ENCODE data around the gene CYP19A1.

DNA sequence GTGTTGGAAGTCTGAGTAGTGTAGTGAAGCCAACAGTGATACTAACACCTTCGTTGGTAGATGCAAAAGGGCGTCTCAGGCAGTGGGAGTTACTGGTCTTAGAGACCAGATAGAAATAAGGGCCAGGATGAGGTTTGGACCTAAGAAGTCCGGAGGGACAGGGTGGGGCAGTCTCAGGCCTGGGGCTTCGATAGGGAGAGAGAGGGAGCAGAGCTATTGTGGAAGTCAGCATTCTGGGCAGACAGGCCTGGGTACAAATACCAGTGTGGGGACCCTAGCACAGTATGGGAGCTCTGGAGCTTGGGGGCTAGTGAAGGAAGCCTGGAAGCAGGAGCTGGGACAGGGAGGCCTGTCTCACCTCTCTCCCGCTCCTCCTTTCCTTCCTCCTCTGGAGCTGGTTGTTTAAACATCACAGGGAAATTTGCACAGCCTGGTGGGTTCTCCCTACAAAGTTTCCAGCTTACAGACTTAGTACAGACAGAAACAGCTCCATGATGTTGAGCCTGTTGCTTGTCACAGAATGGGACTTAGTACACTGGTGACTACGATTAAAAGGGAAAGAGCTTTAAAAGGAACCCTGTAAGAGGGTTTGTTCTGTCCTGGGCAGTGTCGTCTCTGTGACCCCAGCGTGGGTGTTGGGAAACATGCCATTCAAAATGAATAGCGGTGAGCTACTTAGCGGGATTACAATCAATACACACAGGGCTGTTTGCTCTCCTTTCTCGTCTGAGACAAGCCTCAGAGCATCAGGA, 167.3 kb downstream of the CYP19A1 start:
- TF ChIP-seq EGR1 (IDR thresholded peaks at IDR 0.05; ENCODE audit: low read depth in 2 of 2), result no peak
- TF ChIP-seq, protein P1, sequence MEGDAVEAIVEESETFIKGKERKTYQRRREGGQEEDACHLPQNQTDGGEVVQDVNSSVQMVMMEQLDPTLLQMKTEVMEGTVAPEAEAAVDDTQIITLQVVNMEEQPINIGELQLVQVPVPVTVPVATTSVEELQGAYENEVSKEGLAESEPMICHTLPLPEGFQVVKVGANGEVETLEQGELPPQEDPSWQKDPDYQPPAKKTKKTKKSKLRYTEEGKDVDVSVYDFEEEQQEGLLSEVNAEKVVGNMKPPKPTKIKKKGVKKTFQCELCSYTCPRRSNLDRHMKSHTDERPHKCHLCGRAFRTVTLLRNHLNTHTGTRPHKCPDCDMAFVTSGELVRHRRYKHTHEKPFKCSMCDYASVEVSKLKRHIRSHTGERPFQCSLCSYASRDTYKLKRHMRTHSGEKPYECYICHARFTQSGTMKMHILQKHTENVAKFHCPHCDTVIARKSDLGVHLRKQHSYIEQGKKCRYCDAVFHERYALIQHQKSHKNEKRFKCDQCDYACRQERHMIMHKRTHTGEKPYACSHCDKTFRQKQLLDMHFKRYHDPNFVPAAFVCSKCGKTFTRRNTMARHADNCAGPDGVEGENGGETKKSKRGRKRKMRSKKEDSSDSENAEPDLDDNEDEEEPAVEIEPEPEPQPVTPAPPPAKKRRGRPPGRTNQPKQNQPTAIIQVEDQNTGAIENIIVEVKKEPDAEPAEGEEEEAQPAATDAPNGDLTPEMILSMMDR (IDR thresholded peaks at IDR 0.05; ENCODE audit: low read depth, low read length, missing input control), result no peak
- no peak for TF ChIP-seq YY1 (IDR thresholded peaks at IDR 0.05)
- no peak for TF ChIP-seq SP1 (IDR thresholded peaks at IDR 0.05)
- no peak for TF ChIP-seq TAF1 (conservative IDR thresholded peaks at IDR 0.05)
